Activated CD4-positive, alpha-beta T cell treated with anti-CD3 and anti-CD28 coated beads for 36 hours (primary cell): Measurements from ENCODE around the gene BAZ1B. TPM values are rescaled to one million over a fixed set of nuclear protein-coding genes. Genes with fewer than 3 reads are reported as not detected.

ENCODE experiments used
- ATAC-seq: fragments of 200-7000 bp; cut with Tn5 transposase; one replicate; pipeline ENCODE4 v1.10.0; 2021; ENCODE audit warnings: mild to moderate bottlenecking, moderate library complexity
- CTCF ChIA-PET: fragments of 350-600 bp; sonication (Branson Sonifier 250); formaldehyde crosslinking; loops from one replicate; lab custom pipeline; 2021; ENCODE audit warnings: antibody characterized with exemption; lab: Charles Lee
- POLR2A ChIA-PET: fragments of 350-600 bp; sonication (Branson Sonifier 250); formaldehyde crosslinking; loops from one replicate; lab custom pipeline; 2021; ENCODE audit warnings: antibody characterized with exemption, inconsistent platforms; lab: Charles Lee
- DNase-seq: peaks from one replicate; pipeline ENCODE4 v3.0.0-alpha.2; 2020
- H3K27ac Mint-ChIP-seq: one replicate; pipeline ENCODE4 v1.8.0; 2021; ENCODE audit warnings: mixed read lengths
- H3K27me3 Mint-ChIP-seq: one replicate; pipeline ENCODE4 v1.8.0; 2021; ENCODE audit warnings: mixed read lengths
- H3K36me3 Mint-ChIP-seq: one replicate; pipeline ENCODE4 v1.8.0; 2021; ENCODE audit warnings: low read depth, mixed read lengths
- H3K4me1 Mint-ChIP-seq: one replicate; pipeline ENCODE4 v1.8.0; 2021; ENCODE audit warnings: mixed read lengths
- H3K4me3 Mint-ChIP-seq: one replicate; pipeline ENCODE4 v1.8.0; 2021; ENCODE audit warnings: mild to moderate bottlenecking, moderate library complexity, mixed read lengths
- H3K9me3 Mint-ChIP-seq: one replicate; pipeline ENCODE4 v1.8.0; 2021; ENCODE audit warnings: low read depth, mixed read lengths
- intact Hi-C, 2 experiments: fragments of 100-400 bp; cut with DNase I in 1 of 2; cut with micrococcal nuclease in 1 of 2; formaldehyde crosslinking; loops; one replicate each; pipeline versions ENCODE4 v1.14.2 to v1.15.1; 2022 to 2024; cut with DNase I, micrococcal nuclease
- total RNA-seq, 2 experiments: library from RNA; stranded (reverse); gene quantifications; one replicate each; pipeline ENCODE4 v1.2.3, GENCODE V29; 2021

The BAZ1B gene
- total RNA-seq, 2 experiments from 2014 or later: 90.2 to 98.6 TPM

- DNase-seq: no peak
- H3K4me3 Mint-ChIP-seq: no peak overlapping the region
- intact Hi-C loops: no loop called here
- ChIA-PET CTCF (no interaction called here), POLR2A (no interaction called here)
- no peak for ATAC-seq
- H3K36me3 Mint-ChIP-seq: peaks cover 80% of the 10 kb centered on the region
- H3K27ac Mint-ChIP-seq: no peak overlapping the region
- H3K27me3 Mint-ChIP-seq: no peaks in the 10 kb centered on the region
- H3K4me1 Mint-ChIP-seq: peaks cover 6% of the 10 kb centered on the region
- no peaks in the 10 kb centered on the region for H3K9me3 Mint-ChIP-seq
These were observed 75.4 kb downstream of the BAZ1B start for GRCh38 chr7:73446682-73447081.

DNA sequence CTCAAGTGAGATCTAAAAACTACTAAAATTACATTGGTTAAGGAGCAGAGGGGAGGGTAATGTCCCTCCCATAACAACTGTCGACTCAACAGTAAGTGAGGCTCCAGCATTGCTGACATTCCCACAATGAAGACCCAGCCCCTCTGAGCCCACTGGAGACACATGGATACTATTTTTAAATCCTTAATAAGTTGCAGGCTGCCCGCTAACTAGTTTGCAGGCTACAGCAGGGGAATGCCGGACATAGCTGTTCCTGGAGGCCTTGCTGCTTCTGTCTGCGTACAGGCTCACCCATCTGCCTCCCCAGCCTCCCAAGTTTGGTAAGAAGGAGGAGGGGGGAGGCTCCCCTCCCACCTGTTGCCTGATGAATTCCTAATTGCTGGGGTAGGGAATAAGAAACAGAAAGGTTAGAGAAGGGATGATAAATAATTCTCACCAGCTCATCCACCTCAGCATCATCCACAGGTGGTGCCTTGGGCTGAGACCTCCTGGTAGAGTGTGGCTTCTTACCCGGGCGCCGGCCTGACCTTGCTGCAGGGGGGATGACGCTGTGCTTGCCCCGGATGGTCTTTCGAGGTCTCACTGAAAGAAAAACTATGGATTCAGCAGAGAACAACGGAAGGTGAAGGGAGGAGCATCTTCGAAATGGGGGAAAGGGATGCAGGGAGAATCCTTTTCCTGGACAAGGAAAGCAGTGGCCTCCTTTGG is 78.4 kb downstream of the BAZ1B start:
- DNase-seq: no peak
- H3K36me3 Mint-ChIP-seq: peaks cover 66% of the 10 kb centered on the region
- no peak overlapping the region for H3K4me3 Mint-ChIP-seq
- H3K9me3 Mint-ChIP-seq: no peaks in the 10 kb centered on the region
- intact Hi-C loops: no loop called here
- POLR2A ChIA-PET: no interaction called here
- H3K4me1 Mint-ChIP-seq: no peaks in the 10 kb centered on the region
- CTCF ChIA-PET: interaction anchor here (2.6 kb wide), 1 partner anchor 8 kb away, joined by 12 read pairs; no protein-coding TSS in a partner anchor
- H3K27ac Mint-ChIP-seq: no peak overlapping the region
- ATAC-seq: no peak
- H3K27me3 Mint-ChIP-seq: no peaks in the 10 kb centered on the region

- ChIA-PET CTCF (interaction anchor here (2.6 kb wide), 1 partner anchor 8 kb away, joined by 12 read pairs; no protein-coding TSS in a partner anchor), POLR2A (no interaction called here)
- Mint-ChIP-seq H3K9me3 (no peaks in the 10 kb centered on the region), H3K27me3 (no peaks in the 10 kb centered on the region), H3K4me1 (no peaks in the 10 kb centered on the region), H3K27ac (no peak overlapping the region), H3K36me3 (peaks cover 59% of the 10 kb centered on the region), H3K4me3 (no peak overlapping the region)
- intact Hi-C loops: no loop called here
- DNase-seq (no peak), ATAC-seq (no peak)
These were observed 79.1 kb downstream of the BAZ1B start for GRCh38 chr7:73442903-73443500.

DNA sequence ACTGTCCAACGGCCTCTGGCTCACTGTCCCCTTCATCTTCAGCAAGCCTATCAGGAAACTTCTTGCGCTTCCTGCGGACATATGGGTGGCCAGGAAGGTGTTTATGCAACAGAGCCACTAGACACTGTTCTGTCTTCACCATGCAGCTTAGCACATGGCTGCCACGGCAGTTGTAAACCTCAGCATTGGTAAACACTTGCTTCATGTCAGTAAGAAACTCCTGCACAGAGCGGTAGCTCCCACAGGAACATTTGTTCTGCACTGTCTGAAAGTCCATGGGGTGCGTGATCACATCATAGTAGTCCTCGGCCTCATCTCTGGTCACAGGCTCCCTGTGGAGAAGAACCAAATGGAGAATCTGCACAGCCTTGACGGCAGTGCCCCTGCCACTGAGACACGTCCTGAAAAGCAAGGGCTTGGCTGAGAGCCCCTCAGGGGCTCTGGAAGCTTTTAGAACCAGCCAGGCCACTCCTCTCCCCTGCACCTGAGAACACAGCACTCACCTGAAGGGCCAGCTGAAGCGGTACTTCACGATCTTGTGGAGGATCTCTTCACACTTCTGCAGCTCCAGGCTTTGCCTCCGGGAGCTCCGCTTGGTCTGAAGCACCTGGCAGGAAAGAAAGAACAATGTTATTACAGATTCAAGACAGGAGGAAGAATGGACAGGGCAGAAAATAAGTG is 79.7 kb downstream of the BAZ1B start:
- H3K4me1 Mint-ChIP-seq: no peaks in the 10 kb centered on the region
- intact Hi-C loops: no loop called here
- ATAC-seq: no peak
- peaks cover 53% of the 10 kb centered on the region for H3K36me3 Mint-ChIP-seq
- ChIA-PET CTCF (interaction anchor here (2.6 kb wide), 1 partner anchor 9 kb away, joined by 12 read pairs; no protein-coding TSS in a partner anchor), POLR2A (interaction anchor here (0.5 kb wide), 1 partner anchor 29 kb away, joined by 3 read pairs; no protein-coding TSS in a partner anchor)
- DNase-seq: no peak
- H3K4me3 Mint-ChIP-seq: no peak overlapping the region
- H3K27me3 Mint-ChIP-seq: no peaks in the 10 kb centered on the region
- no peak overlapping the region for H3K27ac Mint-ChIP-seq
- no peaks in the 10 kb centered on the region for H3K9me3 Mint-ChIP-seq

DNA sequence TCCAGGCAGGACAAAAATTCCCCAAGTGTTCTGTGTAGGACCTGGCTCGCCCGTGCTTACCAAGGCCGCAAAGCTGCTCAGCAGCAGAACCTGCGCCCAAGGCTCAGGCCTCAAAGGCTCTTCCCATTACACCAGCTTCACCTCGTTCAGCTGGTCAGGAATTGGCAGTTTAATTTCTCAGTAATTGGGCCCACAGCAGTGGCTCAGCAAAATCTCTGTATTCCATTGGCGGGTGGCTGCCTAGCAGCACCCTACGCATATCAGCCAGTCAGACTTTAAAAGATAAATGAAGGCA is 82.7 kb downstream of the BAZ1B start:
- POLR2A ChIA-PET: no interaction called here
- Mint-ChIP-seq H3K4me1 (no peaks in the 10 kb centered on the region), H3K4me3 (no peak overlapping the region), H3K36me3 (peaks cover 26% of the 10 kb centered on the region), H3K27me3 (peaks cover 6% of the 10 kb centered on the region), H3K9me3 (no peaks in the 10 kb centered on the region), H3K27ac (no peak overlapping the region)
- no peak for ATAC-seq
- no peak for DNase-seq
- CTCF ChIA-PET: no interaction called here
- intact Hi-C loops: no loop called here

GRCh38 chr7:73438547-73439409 is 83.3 kb downstream of the BAZ1B start:
- ChIA-PET CTCF (no interaction called here), POLR2A (no interaction called here)
- H3K27me3 Mint-ChIP-seq: peaks cover 6% of the 10 kb centered on the region
- H3K27ac Mint-ChIP-seq: no peak overlapping the region
- H3K4me1 Mint-ChIP-seq: no peaks in the 10 kb centered on the region
- peaks cover 21% of the 10 kb centered on the region for H3K36me3 Mint-ChIP-seq
- no peak for DNase-seq
- intact Hi-C loops: no loop called here
- H3K4me3 Mint-ChIP-seq: no peak overlapping the region
- no peaks in the 10 kb centered on the region for H3K9me3 Mint-ChIP-seq
- no peak for ATAC-seq

DNA sequence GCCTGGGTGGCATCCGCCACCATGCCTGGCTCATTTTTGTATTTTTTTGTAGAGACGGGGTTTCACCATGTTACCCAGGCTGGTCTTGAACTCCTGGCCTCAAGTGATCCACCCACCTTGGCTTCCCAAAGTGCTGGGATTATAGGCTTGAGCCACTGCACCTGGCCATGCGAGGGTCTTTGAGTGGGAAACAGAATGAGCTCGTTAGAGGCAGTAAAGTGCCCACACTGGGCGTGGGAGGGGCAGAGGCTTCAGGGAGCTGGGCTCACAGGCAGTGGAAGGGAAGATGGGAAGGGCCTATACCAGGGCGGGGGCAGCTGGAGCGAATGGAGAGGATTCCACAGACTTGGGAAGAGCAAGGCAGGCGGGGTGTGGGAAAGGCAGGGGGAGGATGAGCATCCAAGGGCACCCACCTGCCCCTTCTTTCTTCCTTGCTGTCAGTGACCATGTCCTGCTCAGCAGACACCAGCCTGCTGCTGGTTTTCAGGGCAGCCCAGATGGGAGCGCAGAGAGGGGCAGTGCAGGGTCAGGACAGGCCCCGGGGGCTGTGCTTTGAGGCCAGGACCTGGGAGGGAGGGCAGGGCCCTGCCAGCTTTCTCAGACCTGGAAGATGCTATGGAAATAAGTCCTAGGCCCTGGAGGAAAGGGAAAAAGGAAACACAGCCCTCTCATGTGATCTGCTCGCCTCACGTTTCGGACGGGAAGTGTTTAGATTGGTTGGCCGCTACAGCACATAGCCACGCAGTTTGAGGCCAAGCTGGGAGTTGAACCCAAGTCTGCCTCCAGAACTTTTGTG is 84.3 kb downstream of the BAZ1B start:
- H3K27ac Mint-ChIP-seq: no peak overlapping the region
- ATAC-seq (no peak), DNase-seq (no peak)
- no peaks in the 10 kb centered on the region for H3K9me3 Mint-ChIP-seq
- CTCF ChIA-PET: interaction anchor here (0.6 kb wide), 1 partner anchor 14 kb away, joined by 3 read pairs; no protein-coding TSS in a partner anchor
- H3K4me3 Mint-ChIP-seq: no peak overlapping the region
- H3K27me3 Mint-ChIP-seq: peaks cover 6% of the 10 kb centered on the region
- POLR2A ChIA-PET: no interaction called here
- H3K4me1 Mint-ChIP-seq: no peaks in the 10 kb centered on the region
- peaks cover 18% of the 10 kb centered on the region for H3K36me3 Mint-ChIP-seq
- intact Hi-C loops: no loop called here

DNA sequence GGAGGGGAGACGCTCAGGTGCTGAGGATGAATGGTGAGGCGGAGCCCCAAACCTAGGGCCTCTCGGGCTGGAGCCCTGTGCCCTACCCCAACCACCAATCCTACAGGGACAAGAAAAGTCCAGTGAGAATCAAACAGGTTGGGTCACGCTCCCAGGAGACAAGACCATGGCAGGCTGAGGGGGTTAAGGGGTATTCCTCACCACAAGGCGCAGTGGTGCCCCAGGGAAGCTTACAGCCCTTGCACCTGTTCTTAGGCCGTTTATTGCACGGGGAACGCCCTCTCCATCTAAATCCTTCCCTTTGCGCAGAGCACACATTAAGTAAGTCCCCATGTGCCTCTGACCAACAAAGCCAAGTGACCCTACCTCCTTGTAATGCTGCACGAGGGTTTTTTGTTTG is 85.0 kb downstream of the BAZ1B start:
- POLR2A ChIA-PET: no interaction called here
- no peak for DNase-seq
- H3K27me3 Mint-ChIP-seq: peaks cover 6% of the 10 kb centered on the region
- no peaks in the 10 kb centered on the region for H3K4me1 Mint-ChIP-seq
- CTCF ChIA-PET: no interaction called here
- no peak overlapping the region for H3K27ac Mint-ChIP-seq
- intact Hi-C loops: no loop called here
- H3K4me3 Mint-ChIP-seq: no peak overlapping the region
- peaks cover 15% of the 10 kb centered on the region for H3K36me3 Mint-ChIP-seq
- no peak for ATAC-seq
- no peaks in the 10 kb centered on the region for H3K9me3 Mint-ChIP-seq

DNA sequence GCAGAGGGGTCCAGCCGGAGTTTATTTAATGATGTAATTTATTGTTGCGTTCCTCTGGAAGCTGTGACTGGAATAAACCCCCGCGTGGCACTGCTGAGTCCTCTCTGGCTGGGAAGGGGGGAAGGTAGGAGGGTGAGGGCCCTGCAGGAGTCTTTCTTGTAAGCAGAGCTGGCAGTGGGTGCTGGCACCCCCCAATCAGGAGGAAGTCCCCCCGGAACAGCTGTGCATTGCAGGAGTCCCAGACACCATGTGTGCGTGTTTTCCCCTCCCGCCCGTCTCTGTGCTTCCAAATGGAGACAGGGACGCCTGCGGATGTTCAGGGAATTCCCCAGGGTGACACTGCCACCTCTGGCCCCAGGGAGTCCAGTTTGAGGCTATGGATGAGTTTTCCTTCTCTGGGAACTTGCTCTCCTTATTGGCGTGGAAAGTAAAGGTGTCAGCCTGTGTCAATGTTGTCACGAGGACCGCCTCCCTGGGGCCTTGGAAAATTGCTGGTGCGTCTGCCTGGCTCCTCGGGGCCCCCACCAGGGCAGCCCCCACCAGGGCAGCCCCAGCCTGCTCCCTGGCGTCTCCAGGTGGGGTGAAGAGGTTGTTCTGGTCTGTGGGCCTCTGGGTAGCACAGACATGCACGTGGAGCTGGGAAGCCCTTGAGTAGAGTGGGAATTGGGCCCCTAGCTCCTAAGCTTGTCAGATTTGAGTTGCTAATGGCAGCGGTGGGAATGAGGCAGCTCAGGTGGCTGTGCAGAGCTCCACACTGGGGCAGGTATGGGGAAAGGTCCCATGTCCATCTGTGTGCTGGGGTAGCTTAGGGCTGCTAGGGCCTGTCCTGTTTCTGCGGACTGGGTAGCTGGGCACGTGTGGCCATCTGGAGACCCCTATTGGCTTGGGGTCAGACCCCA is 85.8 kb downstream of the BAZ1B start:
- Mint-ChIP-seq H3K9me3 (no peaks in the 10 kb centered on the region), H3K27ac (no peak overlapping the region), H3K36me3 (peaks cover 11% of the 10 kb centered on the region), H3K27me3 (peaks cover 11% of the 10 kb centered on the region), H3K4me3 (no peak overlapping the region), H3K4me1 (no peaks in the 10 kb centered on the region)
- no peak for ATAC-seq
- intact Hi-C loops: no loop called here
- ChIA-PET CTCF (interaction anchor here (1.1 kb wide), 1 partner anchor 15 kb away, joined by 5 read pairs; no protein-coding TSS in a partner anchor), POLR2A (no interaction called here)
- DNase-seq: no peak

GRCh38 chr7:73435471-73436009 is 86.6 kb downstream of the BAZ1B start:
- no peak overlapping the region for H3K27ac Mint-ChIP-seq
- POLR2A ChIA-PET: no interaction called here
- intact Hi-C loops: no loop called here
- peaks cover 11% of the 10 kb centered on the region for H3K27me3 Mint-ChIP-seq
- H3K4me3 Mint-ChIP-seq: no peak overlapping the region
- H3K4me1 Mint-ChIP-seq: no peaks in the 10 kb centered on the region
- H3K9me3 Mint-ChIP-seq: no peaks in the 10 kb centered on the region
- peaks cover 5% of the 10 kb centered on the region for H3K36me3 Mint-ChIP-seq
- DNase-seq: no peak
- CTCF ChIA-PET: interaction anchor here (1.1 kb wide), 1 partner anchor 16 kb away, joined by 5 read pairs; no protein-coding TSS in a partner anchor
- ATAC-seq: no peak
